ENCODE measurements around the gene ANKK1.

Gene ANKK1

GRCh38 chr11:113407163-113407562 is 19.6 kb downstream of the ANKK1 start:
- TF ChIP-seq, protein P1, sequence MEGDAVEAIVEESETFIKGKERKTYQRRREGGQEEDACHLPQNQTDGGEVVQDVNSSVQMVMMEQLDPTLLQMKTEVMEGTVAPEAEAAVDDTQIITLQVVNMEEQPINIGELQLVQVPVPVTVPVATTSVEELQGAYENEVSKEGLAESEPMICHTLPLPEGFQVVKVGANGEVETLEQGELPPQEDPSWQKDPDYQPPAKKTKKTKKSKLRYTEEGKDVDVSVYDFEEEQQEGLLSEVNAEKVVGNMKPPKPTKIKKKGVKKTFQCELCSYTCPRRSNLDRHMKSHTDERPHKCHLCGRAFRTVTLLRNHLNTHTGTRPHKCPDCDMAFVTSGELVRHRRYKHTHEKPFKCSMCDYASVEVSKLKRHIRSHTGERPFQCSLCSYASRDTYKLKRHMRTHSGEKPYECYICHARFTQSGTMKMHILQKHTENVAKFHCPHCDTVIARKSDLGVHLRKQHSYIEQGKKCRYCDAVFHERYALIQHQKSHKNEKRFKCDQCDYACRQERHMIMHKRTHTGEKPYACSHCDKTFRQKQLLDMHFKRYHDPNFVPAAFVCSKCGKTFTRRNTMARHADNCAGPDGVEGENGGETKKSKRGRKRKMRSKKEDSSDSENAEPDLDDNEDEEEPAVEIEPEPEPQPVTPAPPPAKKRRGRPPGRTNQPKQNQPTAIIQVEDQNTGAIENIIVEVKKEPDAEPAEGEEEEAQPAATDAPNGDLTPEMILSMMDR (IDR thresholded peaks at IDR 0.05; ENCODE audit: control insufficient read depth, extremely low read depth, insufficient read depth): no peak
- H3K4me3 ChIP-seq (ENCODE audit: low read depth, low read length): no peak overlapping the region
- no peak for DNase-seq (ENCODE audit: low read depth)

- no peak for DNase-seq (ENCODE audit: low read depth)
- H3K4me3 ChIP-seq (ENCODE audit: low read depth, low read length): no peak overlapping the region
- TF ChIP-seq, protein P1 (IDR thresholded peaks at IDR 0.05; ENCODE audit: control insufficient read depth, extremely low read depth, insufficient read depth): no peak
These were observed 20.6 kb downstream of the ANKK1 start for GRCh38 chr11:113408206-113408605.

DNA sequence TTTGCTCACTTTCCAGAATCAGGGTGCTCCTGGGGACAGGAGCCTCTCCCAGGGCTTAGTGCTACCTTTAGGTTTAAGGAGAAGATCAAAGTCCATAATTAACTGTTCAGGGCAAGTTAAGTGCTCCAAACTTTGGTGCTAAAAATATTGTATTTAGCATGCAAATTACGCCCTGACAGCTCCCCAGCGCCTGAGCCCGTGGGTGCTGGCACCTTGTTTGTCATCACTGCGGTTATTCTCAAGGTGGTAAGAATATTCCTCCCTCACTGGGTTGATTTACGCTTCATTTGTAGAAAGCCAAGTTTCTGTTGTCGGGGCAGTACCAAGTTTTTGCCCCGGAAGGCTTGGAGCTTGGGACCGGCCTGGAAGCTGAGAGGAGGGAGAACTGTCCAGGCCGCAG is 21.3 kb downstream of the ANKK1 start:
- TF ChIP-seq, protein P1 (IDR thresholded peaks at IDR 0.05; ENCODE audit: control insufficient read depth, extremely low read depth, insufficient read depth): no peak
- no peak overlapping the region for H3K4me3 ChIP-seq (ENCODE audit: low read depth, low read length)
- no peak for DNase-seq (ENCODE audit: low read depth)

GRCh38 chr11:113409526-113409925 is 21.9 kb downstream of the ANKK1 start:
- H3K4me3 ChIP-seq (ENCODE audit: low read depth, low read length): no peak overlapping the region
- DNase-seq (ENCODE audit: low read depth): no peak
- TF ChIP-seq, protein P1 (IDR thresholded peaks at IDR 0.05; ENCODE audit: control insufficient read depth, extremely low read depth, insufficient read depth): no peak

- no peak overlapping the region for H3K4me3 ChIP-seq (ENCODE audit: low read depth, low read length)
- TF ChIP-seq, protein P1 (IDR thresholded peaks at IDR 0.05; ENCODE audit: control insufficient read depth, extremely low read depth, insufficient read depth): no peak
- DNase-seq (ENCODE audit: low read depth): no peak
These were observed 23.0 kb downstream of the ANKK1 start for GRCh38 chr11:113410414-113411135.

DNA sequence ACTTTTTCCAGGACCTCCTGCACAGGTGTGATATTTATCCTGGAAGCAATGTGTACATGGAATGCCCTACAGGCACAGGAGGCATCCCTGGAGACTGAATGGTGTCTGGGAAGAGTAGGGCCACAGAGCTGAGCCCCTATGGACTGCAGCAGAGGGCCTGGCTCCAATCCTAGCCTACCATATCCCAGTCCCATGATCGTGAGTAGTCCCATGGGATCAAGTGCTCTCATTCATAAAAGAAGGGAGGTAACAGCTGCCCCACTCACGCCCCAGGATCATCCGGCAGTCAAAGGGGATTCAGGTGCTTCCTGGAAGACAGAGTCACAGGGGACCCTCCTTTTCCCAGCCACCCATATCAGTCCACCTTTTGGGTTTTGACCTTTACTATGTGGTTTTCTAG is 24.0 kb downstream of the ANKK1 start:
- no peak overlapping the region for H3K4me3 ChIP-seq (ENCODE audit: low read depth, low read length)
- TF ChIP-seq, protein P1 (IDR thresholded peaks at IDR 0.05; ENCODE audit: control insufficient read depth, extremely low read depth, insufficient read depth): no peak
- DNase-seq (ENCODE audit: low read depth): no peak

GRCh38 chr11:113412675-113413074 is 25.1 kb downstream of the ANKK1 start:
- TF ChIP-seq, protein P1 (IDR thresholded peaks at IDR 0.05; ENCODE audit: control insufficient read depth, extremely low read depth, insufficient read depth): no peak
- DNase-seq (ENCODE audit: low read depth): no peak
- H3K4me3 ChIP-seq (ENCODE audit: low read depth, low read length): no peak overlapping the region
